OCI-LY3 (cell line): Measurements from ENCODE around the gene USP4.

Experiments used
- EZH2phosphoT487 ChIP-seq: fragments of 200-600 bp; shearing (Covaris generic); IDR thresholded peaks from 2 replicates; pipeline ENCODE4 v1.6.1; 2018; ENCODE audit warnings: antibody characterized with exemption, mixed run types, low read depth
- TF ChIP-seq, protein P1 (sequence below): fragments of 200-600, 300-600 bp; sonication (generic); IDR thresholded peaks from 2 replicates; pipeline ENCODE4 v1.5.1; 2014; ENCODE audit warnings: antibody characterized with exemption, low read length, low read depth

DNA sequence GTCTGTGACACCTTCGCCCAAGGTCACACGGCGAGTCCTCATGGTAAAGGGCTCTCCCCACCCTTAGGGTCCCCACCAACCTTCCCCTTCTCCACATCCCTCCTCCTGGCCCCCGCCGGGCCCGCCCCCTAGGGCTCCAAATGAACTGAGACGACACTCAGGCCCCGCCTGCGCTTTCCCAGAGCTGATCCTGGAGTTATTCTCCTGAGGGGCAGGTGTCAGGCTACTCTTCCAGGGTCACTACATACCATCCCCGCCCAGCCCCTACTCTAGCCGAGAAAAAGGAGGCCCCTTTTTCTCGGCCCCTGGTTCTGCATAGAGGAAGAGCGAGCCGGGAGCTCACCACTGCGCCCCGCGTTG, 292 bp downstream of the USP4 start:
- TF ChIP-seq, protein P1, sequence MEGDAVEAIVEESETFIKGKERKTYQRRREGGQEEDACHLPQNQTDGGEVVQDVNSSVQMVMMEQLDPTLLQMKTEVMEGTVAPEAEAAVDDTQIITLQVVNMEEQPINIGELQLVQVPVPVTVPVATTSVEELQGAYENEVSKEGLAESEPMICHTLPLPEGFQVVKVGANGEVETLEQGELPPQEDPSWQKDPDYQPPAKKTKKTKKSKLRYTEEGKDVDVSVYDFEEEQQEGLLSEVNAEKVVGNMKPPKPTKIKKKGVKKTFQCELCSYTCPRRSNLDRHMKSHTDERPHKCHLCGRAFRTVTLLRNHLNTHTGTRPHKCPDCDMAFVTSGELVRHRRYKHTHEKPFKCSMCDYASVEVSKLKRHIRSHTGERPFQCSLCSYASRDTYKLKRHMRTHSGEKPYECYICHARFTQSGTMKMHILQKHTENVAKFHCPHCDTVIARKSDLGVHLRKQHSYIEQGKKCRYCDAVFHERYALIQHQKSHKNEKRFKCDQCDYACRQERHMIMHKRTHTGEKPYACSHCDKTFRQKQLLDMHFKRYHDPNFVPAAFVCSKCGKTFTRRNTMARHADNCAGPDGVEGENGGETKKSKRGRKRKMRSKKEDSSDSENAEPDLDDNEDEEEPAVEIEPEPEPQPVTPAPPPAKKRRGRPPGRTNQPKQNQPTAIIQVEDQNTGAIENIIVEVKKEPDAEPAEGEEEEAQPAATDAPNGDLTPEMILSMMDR = no peak
- no peak for TF ChIP-seq EZH2phosphoT487
